Measurements from ENCODE around the gene UPK3BL2.
"Not testable (repeated sequence)": the region's sequence is repeated elsewhere in the genome, so short reads cannot be mapped to it uniquely, and the experiment has no call there.

DNA sequence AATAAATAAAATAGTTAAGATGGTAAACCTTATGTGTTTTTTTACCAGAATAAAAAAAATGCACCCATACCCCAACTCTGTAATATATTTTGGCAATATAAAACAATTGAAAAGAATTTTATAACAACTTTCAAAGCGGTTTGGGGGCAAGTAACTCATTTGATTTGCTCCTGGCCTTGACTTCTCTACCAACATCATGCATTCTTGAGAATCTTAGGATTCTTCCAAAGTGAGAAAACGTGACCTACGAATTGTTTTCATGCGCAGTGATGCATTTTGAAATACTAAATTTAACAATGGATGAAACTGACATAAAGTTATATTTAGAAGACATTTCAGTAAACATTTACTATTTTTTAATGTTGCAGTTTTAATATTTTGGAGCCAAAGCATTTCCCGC, 22.7 kb downstream of the UPK3BL2 start:
- TF ChIP-seq, protein P1, sequence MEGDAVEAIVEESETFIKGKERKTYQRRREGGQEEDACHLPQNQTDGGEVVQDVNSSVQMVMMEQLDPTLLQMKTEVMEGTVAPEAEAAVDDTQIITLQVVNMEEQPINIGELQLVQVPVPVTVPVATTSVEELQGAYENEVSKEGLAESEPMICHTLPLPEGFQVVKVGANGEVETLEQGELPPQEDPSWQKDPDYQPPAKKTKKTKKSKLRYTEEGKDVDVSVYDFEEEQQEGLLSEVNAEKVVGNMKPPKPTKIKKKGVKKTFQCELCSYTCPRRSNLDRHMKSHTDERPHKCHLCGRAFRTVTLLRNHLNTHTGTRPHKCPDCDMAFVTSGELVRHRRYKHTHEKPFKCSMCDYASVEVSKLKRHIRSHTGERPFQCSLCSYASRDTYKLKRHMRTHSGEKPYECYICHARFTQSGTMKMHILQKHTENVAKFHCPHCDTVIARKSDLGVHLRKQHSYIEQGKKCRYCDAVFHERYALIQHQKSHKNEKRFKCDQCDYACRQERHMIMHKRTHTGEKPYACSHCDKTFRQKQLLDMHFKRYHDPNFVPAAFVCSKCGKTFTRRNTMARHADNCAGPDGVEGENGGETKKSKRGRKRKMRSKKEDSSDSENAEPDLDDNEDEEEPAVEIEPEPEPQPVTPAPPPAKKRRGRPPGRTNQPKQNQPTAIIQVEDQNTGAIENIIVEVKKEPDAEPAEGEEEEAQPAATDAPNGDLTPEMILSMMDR (IDR thresholded peaks at IDR 0.05) = not testable (repeated sequence)
- not testable (repeated sequence) for TF ChIP-seq POLR2A (IDR thresholded peaks at IDR 0.05)

All from prostate gland (tissue), 2 donors.